ENCODE measurements around the gene NAALADL2.

NAALADL2 gene

GRCh38 chr3:175192536-175192935, 333.4 kb downstream of the NAALADL2 start:
- Histone ChIP-seq H3K4me3 (no peak overlapping the region), H3K27ac (no peak overlapping the region)
- no peak for TF ChIP-seq CTCF (IDR thresholded peaks at IDR 0.05)
- DNase-seq (ENCODE audit: low spot score): no peak

GRCh38 chr3:175193815-175194518, 334.8 kb downstream of the NAALADL2 start:
- no peak for DNase-seq (ENCODE audit: low spot score)
- no peak for TF ChIP-seq CTCF (IDR thresholded peaks at IDR 0.05)
- Histone ChIP-seq H3K27ac (no peak overlapping the region), H3K4me3 (no peak overlapping the region)

GRCh38 chr3:175198991-175199783, 340.1 kb downstream of the NAALADL2 start:
- no peak for TF ChIP-seq CTCF (IDR thresholded peaks at IDR 0.05)
- no peak for DNase-seq (ENCODE audit: low spot score)
- Histone ChIP-seq H3K27ac (no peak overlapping the region), H3K4me3 (no peak overlapping the region)

- DNase-seq (ENCODE audit: low spot score): no peak
- no peak overlapping the region for H3K27ac ChIP-seq
- H3K4me3 ChIP-seq: no peak overlapping the region
- no peak for TF ChIP-seq CTCF (IDR thresholded peaks at IDR 0.05)
These were observed 340.8 kb downstream of the NAALADL2 start for GRCh38 chr3:175199961-175200360.

GRCh38 chr3:175200391-175201095, 341.4 kb downstream of the NAALADL2 start:
- no peak for TF ChIP-seq CTCF (IDR thresholded peaks at IDR 0.05)
- Histone ChIP-seq H3K4me3 (no peak overlapping the region), H3K27ac (no peak overlapping the region)
- DNase-seq (ENCODE audit: low spot score): no peak

- DNase-seq (ENCODE audit: low spot score): no peak
- Histone ChIP-seq H3K4me3 (no peak overlapping the region), H3K27ac (no peak overlapping the region)
- TF ChIP-seq CTCF (IDR thresholded peaks at IDR 0.05): no peak
These were observed 348.2 kb downstream of the NAALADL2 start for GRCh38 chr3:175207361-175207760.
